ENCODE data around the gene SPNS2. TPM values are rescaled to one million over a fixed set of nuclear protein-coding genes. Genes with fewer than 3 reads are reported as not detected.

SPNS2 gene
- polyA plus RNA-seq, 1 donor from 2014 or later, result 39.7 TPM

DNA sequence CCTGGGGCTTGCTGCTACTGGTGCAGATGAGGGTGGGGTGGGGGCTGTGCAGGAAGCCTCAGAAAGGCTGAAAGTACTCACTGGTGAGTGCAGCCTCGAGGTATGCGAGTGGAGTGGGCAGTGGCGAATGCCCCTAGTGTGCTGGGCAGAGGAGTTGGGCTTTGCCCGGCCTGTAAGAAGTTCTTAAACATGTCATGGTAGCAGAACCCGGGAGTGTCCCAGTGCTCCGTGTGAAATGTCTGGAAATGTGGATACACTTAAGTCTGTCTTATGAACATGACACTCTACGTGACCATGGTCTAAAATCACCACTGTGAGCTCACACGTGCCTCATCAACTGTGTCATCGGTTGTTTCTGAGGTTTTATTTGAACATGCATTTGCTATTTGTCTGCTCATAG lies 87.4 kb downstream of the SPNS2 start:
- no peaks in the 10 kb centered on the region for H4K20me1 ChIP-seq (ENCODE audit: insufficient read depth)
- no peak overlapping the region for H3K9ac ChIP-seq (ENCODE audit: low read length)
- H3K4me2 ChIP-seq (ENCODE audit: low read length), result no peak overlapping the region
- H2AFZ ChIP-seq (ENCODE audit: low read depth, low read length), result no peak overlapping the region
- no peaks in the 10 kb centered on the region for H3K36me3 ChIP-seq (ENCODE audit: insufficient read depth, low read length)
- no peak overlapping the region for H3K4me3 ChIP-seq (ENCODE audit: low read length)
- H3K27ac ChIP-seq (ENCODE audit: low read length), result no peak overlapping the region
- TF ChIP-seq, protein P1, sequence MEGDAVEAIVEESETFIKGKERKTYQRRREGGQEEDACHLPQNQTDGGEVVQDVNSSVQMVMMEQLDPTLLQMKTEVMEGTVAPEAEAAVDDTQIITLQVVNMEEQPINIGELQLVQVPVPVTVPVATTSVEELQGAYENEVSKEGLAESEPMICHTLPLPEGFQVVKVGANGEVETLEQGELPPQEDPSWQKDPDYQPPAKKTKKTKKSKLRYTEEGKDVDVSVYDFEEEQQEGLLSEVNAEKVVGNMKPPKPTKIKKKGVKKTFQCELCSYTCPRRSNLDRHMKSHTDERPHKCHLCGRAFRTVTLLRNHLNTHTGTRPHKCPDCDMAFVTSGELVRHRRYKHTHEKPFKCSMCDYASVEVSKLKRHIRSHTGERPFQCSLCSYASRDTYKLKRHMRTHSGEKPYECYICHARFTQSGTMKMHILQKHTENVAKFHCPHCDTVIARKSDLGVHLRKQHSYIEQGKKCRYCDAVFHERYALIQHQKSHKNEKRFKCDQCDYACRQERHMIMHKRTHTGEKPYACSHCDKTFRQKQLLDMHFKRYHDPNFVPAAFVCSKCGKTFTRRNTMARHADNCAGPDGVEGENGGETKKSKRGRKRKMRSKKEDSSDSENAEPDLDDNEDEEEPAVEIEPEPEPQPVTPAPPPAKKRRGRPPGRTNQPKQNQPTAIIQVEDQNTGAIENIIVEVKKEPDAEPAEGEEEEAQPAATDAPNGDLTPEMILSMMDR (IDR thresholded peaks at IDR 0.05; ENCODE audit: poor library complexity, severe bottlenecking), result no peak
- no peak for TF ChIP-seq TAF1 (IDR thresholded peaks at IDR 0.05; ENCODE audit: low read depth)
- no peak for TF ChIP-seq EP300 (conservative IDR thresholded peaks at IDR 0.05; ENCODE audit: poor library complexity, severe bottlenecking)
- no peak for TF ChIP-seq EZH2 (IDR thresholded peaks at IDR 0.05; ENCODE audit: borderline replicate concordance, insufficient read depth, low read length, poor library complexity, severe bottlenecking)
- TF ChIP-seq POLR2AphosphoS5 (IDR thresholded peaks at IDR 0.05), result no peak
- no peak for TF ChIP-seq MXI1 (conservative IDR thresholded peaks at IDR 0.05; ENCODE audit: poor library complexity, severe bottlenecking)
- TF ChIP-seq RAD21 (conservative IDR thresholded peaks at IDR 0.05), result no peak
- TF ChIP-seq, protein P2, sequence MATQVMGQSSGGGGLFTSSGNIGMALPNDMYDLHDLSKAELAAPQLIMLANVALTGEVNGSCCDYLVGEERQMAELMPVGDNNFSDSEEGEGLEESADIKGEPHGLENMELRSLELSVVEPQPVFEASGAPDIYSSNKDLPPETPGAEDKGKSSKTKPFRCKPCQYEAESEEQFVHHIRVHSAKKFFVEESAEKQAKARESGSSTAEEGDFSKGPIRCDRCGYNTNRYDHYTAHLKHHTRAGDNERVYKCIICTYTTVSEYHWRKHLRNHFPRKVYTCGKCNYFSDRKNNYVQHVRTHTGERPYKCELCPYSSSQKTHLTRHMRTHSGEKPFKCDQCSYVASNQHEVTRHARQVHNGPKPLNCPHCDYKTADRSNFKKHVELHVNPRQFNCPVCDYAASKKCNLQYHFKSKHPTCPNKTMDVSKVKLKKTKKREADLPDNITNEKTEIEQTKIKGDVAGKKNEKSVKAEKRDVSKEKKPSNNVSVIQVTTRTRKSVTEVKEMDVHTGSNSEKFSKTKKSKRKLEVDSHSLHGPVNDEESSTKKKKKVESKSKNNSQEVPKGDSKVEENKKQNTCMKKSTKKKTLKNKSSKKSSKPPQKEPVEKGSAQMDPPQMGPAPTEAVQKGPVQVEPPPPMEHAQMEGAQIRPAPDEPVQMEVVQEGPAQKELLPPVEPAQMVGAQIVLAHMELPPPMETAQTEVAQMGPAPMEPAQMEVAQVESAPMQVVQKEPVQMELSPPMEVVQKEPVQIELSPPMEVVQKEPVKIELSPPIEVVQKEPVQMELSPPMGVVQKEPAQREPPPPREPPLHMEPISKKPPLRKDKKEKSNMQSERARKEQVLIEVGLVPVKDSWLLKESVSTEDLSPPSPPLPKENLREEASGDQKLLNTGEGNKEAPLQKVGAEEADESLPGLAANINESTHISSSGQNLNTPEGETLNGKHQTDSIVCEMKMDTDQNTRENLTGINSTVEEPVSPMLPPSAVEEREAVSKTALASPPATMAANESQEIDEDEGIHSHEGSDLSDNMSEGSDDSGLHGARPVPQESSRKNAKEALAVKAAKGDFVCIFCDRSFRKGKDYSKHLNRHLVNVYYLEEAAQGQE (IDR thresholded peaks at IDR 0.05; ENCODE audit: borderline replicate concordance), result no peak
- no peak for TF ChIP-seq SMC3 (conservative IDR thresholded peaks at IDR 0.05; ENCODE audit: poor library complexity)
- H3K27me3 ChIP-seq (ENCODE audit: insufficient read depth, low read depth, low read length), result peaks cover 29% of the 10 kb centered on the region
- no peaks in the 10 kb centered on the region for H3F3A ChIP-seq (ENCODE audit: insufficient read depth, low read length, poor library complexity, severe bottlenecking)
- no peaks in the 10 kb centered on the region for H3K79me2 ChIP-seq (replicated peaks; ENCODE audit: insufficient read depth, low read length)
- no peaks in the 10 kb centered on the region for H3K9me2 ChIP-seq (ENCODE audit: insufficient read depth, low read length)
- no peaks in the 10 kb centered on the region for H3K9me3 ChIP-seq (ENCODE audit: low read length)

DNA sequence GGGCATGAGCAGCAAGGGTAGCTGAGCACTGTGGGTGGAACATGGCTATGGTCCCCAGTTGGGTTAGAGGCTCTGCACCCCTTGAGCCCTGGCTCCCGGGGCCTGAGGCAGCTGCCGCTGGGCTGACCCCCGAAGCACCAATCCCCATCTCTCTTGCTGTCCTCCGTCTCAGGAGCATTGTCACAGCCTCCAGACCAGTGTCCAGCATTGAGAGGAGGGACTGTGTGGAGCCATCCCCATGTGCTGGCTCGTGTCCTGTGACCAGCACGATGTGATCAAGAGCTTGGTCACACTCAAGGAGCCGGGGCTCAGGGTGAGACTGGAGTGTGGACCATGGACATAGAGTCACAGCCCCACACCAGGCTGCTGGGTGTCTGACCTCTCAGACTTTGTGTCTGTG lies 88.5 kb downstream of the SPNS2 start:
- H3K9me3 ChIP-seq (ENCODE audit: low read length), result no peaks in the 10 kb centered on the region
- no peak overlapping the region for H3K9ac ChIP-seq (ENCODE audit: low read length)
- no peak overlapping the region for H3K4me2 ChIP-seq (ENCODE audit: low read length)
- no peaks in the 10 kb centered on the region for H3K9me2 ChIP-seq (ENCODE audit: insufficient read depth, low read length)
- no peaks in the 10 kb centered on the region for H4K20me1 ChIP-seq (ENCODE audit: insufficient read depth)
- no peak overlapping the region for H2AFZ ChIP-seq (ENCODE audit: low read depth, low read length)
- peaks cover 29% of the 10 kb centered on the region for H3K27me3 ChIP-seq (ENCODE audit: insufficient read depth, low read depth, low read length)
- no peaks in the 10 kb centered on the region for H3K36me3 ChIP-seq (ENCODE audit: insufficient read depth, low read length)
- no peaks in the 10 kb centered on the region for H3F3A ChIP-seq (ENCODE audit: insufficient read depth, low read length, poor library complexity, severe bottlenecking)
- TF ChIP-seq, protein P2 (IDR thresholded peaks at IDR 0.05; ENCODE audit: borderline replicate concordance), result no peak
- no peak for TF ChIP-seq MXI1 (conservative IDR thresholded peaks at IDR 0.05; ENCODE audit: poor library complexity, severe bottlenecking)
- TF ChIP-seq EZH2 (IDR thresholded peaks at IDR 0.05; ENCODE audit: borderline replicate concordance, insufficient read depth, low read length, poor library complexity, severe bottlenecking), result no peak
- no peak for TF ChIP-seq EP300 (conservative IDR thresholded peaks at IDR 0.05; ENCODE audit: poor library complexity, severe bottlenecking)
- TF ChIP-seq SMC3 (conservative IDR thresholded peaks at IDR 0.05; ENCODE audit: poor library complexity), result no peak
- TF ChIP-seq TAF1 (IDR thresholded peaks at IDR 0.05; ENCODE audit: low read depth), result no peak
- TF ChIP-seq POLR2AphosphoS5 (IDR thresholded peaks at IDR 0.05), result no peak
- no peak for TF ChIP-seq RAD21 (conservative IDR thresholded peaks at IDR 0.05)
- TF ChIP-seq, protein P1 (IDR thresholded peaks at IDR 0.05; ENCODE audit: poor library complexity, severe bottlenecking), result no peak
- no peaks in the 10 kb centered on the region for H3K79me2 ChIP-seq (replicated peaks; ENCODE audit: insufficient read depth, low read length)
- no peak overlapping the region for H3K27ac ChIP-seq (ENCODE audit: low read length)
- H3K4me3 ChIP-seq (ENCODE audit: low read length), result no peak overlapping the region
